Dendritic cell treated with granulocyte-macrophage colony-stimulating factor and Interleukin-4, amounts not matched to agents 40 ng/mL and 50 ng/mL, for 4 days (primary cell): ENCODE data around the gene GALNT5.
"Not testable (repeated sequence)": the region's sequence is repeated elsewhere in the genome, so short reads cannot be mapped to it uniquely, and the experiment has no call there.

Source experiments
- H3K27ac Mint-ChIP-seq: one replicate; pipeline ENCODE4 v1.8.0; 2022; ENCODE audit warnings: mild to moderate bottlenecking, mixed read lengths
- H3K27me3 Mint-ChIP-seq: one replicate; pipeline ENCODE4 v1.8.0; 2022; ENCODE audit warnings: mild to moderate bottlenecking, mixed read lengths
- H3K36me3 Mint-ChIP-seq: one replicate; pipeline ENCODE4 v1.8.0; 2022; ENCODE audit warnings: low read depth, mixed read lengths
- H3K4me1 Mint-ChIP-seq: one replicate; pipeline ENCODE4 v1.8.0; 2022; ENCODE audit warnings: low read depth, mixed read lengths
- H3K4me3 Mint-ChIP-seq: one replicate; pipeline ENCODE4 v1.8.0; 2022; ENCODE audit warnings: mild to moderate bottlenecking, moderate library complexity, mixed read lengths
- H3K9me3 Mint-ChIP-seq: one replicate; pipeline ENCODE4 v1.8.0; 2022; ENCODE audit warnings: mixed read lengths
- intact Hi-C: fragments of 100-400 bp; cut with micrococcal nuclease; formaldehyde crosslinking; loops from one replicate; pipeline ENCODE4 v1.15.0; 2022

The GALNT5 gene

DNA sequence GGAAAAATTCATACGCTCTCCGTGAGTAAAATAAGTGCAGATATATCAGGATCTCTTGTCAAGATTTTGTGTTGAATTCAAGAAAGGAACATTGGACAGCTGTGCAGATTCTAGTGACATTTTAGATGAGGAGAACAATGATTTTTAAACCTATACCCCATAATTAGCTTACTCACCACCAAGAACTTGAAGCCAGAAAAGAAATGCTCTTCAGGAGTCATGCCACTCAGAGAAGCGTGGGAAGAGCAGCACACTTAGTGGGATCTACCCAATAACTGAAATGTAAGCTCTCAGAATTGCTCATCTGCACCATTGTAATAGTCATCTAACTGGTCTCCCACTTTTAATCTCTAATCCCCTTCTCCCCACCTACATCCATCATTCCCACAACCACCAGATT, 77.3 kb downstream of the GALNT5 start:
- Mint-ChIP-seq H3K9me3 (no peaks in the 10 kb centered on the region), H3K27me3 (no peaks in the 10 kb centered on the region), H3K36me3 (no peaks in the 10 kb centered on the region), H3K4me1 (no peaks in the 10 kb centered on the region), H3K27ac (no peak overlapping the region), H3K4me3 (no peak overlapping the region)
- intact Hi-C loops, result no loop called here

DNA sequence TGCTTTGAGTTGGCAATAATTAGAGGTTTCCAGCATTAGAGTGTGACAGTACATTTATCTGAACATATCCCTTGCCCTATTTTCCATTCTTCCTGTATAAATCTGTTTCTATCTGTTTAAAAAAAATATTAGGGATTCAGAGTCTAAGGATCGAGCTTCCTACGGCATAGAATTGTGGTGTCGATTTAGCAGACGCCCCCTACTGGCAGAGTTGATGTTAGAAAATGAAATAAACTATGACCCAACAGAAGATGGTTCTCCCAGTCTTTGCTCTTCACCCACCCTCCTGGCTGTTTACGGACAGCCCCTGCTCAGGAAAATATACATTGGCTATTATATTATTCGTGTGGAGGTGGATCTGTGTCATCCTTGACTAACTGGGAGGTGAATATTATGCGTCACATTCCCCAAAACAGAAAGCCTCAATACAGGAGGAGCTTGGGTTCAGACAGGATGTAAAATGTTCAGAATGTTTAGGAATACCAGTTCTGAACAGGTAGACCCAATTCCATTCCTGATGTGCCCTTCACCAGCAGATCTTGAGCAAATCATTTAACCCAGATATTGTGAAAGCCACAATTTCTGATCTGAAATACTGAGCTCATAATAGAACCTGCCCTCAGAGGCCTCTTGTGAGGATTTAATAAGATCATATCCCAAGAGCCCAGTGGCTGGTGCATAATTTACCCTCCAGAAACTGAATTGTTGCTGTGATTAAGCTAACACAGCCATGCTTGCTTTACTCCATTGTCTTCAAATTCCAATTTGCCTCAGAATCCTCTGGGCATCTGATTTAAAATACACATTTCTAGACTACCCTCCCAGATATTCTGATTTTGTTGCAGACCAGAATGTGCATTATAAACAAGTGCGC, 78.9 kb downstream of the GALNT5 start:
- Mint-ChIP-seq H3K27ac (no peak overlapping the region), H3K4me3 (no peak overlapping the region), H3K36me3 (no peaks in the 10 kb centered on the region), H3K27me3 (no peaks in the 10 kb centered on the region), H3K4me1 (no peaks in the 10 kb centered on the region), H3K9me3 (peaks cover 5% of the 10 kb centered on the region)
- intact Hi-C loops, result no loop called here

DNA sequence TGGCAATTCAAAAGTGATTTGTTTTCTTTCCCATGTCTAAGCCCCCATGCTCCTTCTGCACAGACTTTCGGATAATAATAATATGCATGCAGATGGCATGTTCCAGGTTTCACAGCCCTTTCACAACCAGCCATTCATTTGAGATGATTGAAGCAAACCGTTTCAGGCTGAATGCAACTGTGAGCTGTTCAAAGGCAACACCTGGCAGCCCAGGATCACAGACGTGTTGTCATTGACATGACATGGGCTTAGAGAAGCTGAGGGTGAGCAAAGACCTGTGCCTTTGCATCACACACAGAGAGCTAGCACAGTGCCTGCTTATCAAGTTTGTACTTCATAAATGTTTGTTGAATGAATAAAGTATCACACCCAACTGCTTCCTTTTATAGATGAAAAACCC, 80.5 kb downstream of the GALNT5 start:
- no peak overlapping the region for H3K27ac Mint-ChIP-seq
- no peaks in the 10 kb centered on the region for H3K27me3 Mint-ChIP-seq
- H3K4me3 Mint-ChIP-seq, result no peak overlapping the region
- H3K36me3 Mint-ChIP-seq, result peaks cover 11% of the 10 kb centered on the region
- no peaks in the 10 kb centered on the region for H3K4me1 Mint-ChIP-seq
- peaks cover 22% of the 10 kb centered on the region for H3K9me3 Mint-ChIP-seq
- intact Hi-C loops, result no loop called here

DNA sequence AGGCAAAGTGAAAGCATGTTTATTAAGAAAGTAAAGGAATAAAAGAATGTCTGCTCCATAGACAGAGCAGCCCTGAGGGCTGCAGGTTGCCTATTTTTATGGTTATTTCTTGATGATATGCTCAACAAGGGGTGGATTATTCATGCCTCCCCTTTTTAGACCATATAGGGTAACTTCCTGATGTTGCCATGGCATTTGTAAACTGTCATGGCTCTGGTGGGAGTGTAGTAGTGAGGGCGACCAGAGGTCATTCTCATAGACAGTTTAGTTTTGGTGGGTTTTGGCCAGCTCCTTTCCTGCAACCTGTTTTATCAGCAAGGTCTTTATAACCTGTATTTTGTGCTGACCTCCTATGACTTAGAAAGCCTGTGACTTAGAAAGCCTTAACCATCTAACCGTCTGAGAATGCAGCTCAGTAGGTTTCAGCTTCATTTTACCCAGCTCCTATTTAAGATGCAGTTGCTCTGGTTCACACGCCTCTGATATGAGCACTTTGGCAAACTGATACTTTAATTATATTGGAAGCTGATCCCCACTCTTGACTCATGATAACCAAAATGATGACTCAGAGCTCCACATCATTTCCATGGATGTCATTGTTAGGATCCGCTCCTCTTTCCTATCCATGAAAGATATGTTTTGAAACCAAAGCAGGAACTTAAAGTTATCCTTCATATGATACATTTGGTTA, 82.6 kb downstream of the GALNT5 start:
- Mint-ChIP-seq H3K9me3 (peaks cover 43% of the 10 kb centered on the region), H3K27ac (no peak overlapping the region), H3K27me3 (no peaks in the 10 kb centered on the region), H3K36me3 (peaks cover 27% of the 10 kb centered on the region), H3K4me1 (no peaks in the 10 kb centered on the region), H3K4me3 (no peak overlapping the region)
- intact Hi-C loops, result no loop called here

DNA sequence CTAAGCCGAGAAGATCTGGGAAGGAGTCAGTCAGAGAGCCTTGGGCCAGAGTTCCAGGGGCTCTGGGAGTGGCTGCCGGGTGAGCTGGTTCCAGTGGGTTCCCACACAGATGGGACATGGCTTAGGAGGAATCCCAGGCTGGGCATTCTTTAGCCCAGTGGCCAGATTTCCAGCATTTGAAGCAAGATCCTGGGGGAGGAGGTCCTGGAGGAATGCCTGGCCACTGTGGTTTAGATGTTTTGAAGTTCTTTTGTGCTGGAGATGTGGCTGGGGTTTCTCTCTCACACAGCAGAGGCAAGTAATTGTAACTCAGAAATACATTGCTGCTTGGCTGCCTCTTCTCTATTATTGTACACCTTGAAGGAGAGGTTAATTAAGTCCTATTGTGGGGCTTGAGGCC, 83.9 kb downstream of the GALNT5 start:
- not testable (repeated sequence) for H3K27me3 Mint-ChIP-seq

DNA sequence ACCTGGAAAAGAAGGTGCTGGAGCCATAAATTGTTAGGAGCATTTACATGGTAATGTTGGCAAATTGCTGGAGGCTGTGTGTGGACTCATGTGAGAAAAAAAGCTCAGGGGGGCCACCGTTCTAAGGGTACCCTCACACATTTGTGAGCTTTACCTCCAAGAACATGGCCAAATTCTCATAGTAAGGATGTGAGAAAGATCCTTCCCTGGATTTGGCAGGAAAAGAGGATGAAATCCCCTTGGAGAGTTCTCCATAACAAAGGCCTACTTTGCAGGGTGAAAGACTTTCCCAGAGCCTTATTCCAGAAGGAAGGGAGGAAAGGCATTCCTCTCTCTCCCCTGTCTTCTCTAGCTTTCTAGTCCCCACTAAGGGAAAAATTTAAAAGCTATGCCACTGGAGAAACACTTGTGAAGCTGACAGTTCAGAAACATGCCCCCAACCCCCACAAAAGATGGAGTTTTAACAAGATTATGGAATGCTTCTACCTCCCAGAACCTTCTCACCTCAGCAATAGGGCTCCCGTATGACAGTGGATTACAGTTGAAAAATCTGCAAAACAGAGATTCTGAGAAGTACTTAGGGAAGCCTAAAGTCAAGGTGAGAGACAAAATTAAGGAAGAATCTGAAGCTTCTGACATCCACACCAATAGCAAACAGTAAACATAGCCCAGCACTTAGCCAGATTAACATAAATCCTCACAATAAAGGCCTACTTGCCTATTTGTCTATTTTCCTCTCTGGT, 88.3 kb downstream of the GALNT5 start:
- Mint-ChIP-seq H3K27ac (no peak overlapping the region), H3K36me3 (peaks cover 30% of the 10 kb centered on the region), H3K4me3 (no peak overlapping the region), H3K27me3 (no peaks in the 10 kb centered on the region), H3K4me1 (no peaks in the 10 kb centered on the region), H3K9me3 (peaks cover 48% of the 10 kb centered on the region)
- intact Hi-C loops, result no loop called here

More for the DNA sequence above, 83.9 kb downstream of the GALNT5 start:
- H3K9me3 Mint-ChIP-seq, result peaks cover 48% of the 10 kb centered on the region
- H3K36me3 Mint-ChIP-seq, result peaks cover 30% of the 10 kb centered on the region
- H3K27ac Mint-ChIP-seq, H3K4me1 Mint-ChIP-seq, H3K4me3 Mint-ChIP-seq, intact Hi-C loops: not testable (repeated sequence)

DNA sequence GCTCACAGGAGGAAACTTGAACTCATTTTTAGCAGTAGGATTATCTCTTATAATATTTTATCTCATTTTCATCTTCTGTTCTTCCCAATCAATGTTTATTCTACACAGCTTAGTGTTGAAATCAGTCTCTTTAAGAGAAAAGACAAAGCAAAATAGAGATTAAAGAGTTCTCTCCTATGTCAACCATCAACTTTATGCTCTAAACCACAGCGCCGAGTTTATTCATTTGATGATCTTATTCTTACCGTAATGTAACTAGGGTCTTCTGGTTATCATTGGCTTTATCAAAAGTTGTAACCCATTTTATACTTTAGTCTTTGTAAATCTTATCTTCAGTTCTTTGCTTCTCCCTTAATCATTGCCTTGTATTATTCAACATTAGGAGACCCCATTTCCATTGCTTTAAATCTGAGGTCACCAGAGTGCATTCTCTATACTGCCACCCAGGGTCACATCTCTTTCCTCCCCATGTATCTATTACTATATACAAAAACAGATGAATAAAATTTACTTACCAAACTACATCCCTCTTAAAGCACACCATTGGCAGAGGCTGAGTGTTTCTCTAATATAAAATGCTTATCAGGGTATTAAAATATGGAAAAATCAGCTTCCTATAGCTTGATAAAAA, 90.9 kb downstream of the GALNT5 start:
- no peak overlapping the region for H3K27ac Mint-ChIP-seq
- H3K36me3 Mint-ChIP-seq, result peaks cover 19% of the 10 kb centered on the region
- intact Hi-C loops, result no loop called here
- no peak overlapping the region for H3K4me3 Mint-ChIP-seq
- H3K27me3 Mint-ChIP-seq, result no peaks in the 10 kb centered on the region
- H3K9me3 Mint-ChIP-seq, result peaks cover 22% of the 10 kb centered on the region
- H3K4me1 Mint-ChIP-seq, result no peaks in the 10 kb centered on the region

DNA sequence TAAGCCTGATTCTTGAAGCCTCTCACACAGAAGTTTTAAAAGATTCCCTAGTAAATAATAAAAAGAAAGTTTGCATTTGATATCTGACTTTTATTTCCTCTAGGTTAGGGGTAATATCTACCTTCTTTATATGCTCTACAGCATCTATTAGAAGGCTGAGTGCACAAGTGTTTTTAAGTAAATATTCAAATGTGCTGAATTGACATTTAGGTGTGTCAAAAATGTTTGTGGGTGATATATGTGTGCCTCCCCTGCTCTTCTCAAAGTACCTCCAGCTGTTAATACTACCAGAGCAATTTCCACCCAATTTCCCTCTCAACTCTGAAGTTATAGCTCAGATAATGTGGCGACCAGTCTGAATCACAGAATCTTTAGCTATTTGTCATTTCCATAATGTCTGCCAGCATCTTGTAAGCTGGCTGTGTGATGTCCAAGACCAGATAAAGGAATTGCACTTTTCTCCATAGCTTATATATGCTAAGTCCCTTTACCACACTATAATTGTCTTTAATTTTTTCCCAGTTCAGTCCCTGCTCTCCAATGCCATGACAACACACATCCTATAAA, 92.5 kb downstream of the GALNT5 start:
- H3K27me3 Mint-ChIP-seq, result no peaks in the 10 kb centered on the region
- peaks cover 4% of the 10 kb centered on the region for H3K36me3 Mint-ChIP-seq
- no peaks in the 10 kb centered on the region for H3K4me1 Mint-ChIP-seq
- intact Hi-C loops, result loop anchor here (10.0 kb wide), 1 partner anchor 55 kb away; no protein-coding TSS in a partner anchor
- H3K4me3 Mint-ChIP-seq, result no peak overlapping the region
- no peak overlapping the region for H3K27ac Mint-ChIP-seq
- peaks cover 6% of the 10 kb centered on the region for H3K9me3 Mint-ChIP-seq

DNA sequence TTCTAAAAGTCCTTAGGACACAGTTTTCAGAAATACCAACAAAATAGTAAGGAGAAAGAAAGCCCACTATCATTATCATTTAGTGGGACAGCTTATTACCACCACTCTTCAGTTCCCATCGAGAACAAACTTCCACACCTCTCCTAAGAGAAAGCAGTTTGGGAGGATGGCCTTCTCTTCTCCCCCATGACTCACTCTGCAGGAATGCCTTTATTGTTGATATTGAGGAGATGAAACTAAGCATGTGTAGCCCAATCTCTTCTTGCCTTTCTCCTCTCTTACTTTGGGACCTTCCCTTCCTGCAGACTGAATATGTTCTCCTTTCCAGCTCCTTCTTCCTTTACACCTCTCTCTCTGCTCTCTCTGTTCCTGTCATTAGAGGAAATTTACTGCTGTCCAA, 98.1 kb downstream of the GALNT5 start:
- intact Hi-C loops, result loop anchor here (10.0 kb wide), 1 partner anchor 49 kb away; no protein-coding TSS in a partner anchor
- H3K27me3 Mint-ChIP-seq, result no peaks in the 10 kb centered on the region
- H3K36me3 Mint-ChIP-seq, result no peaks in the 10 kb centered on the region
- no peak overlapping the region for H3K4me3 Mint-ChIP-seq
- no peak overlapping the region for H3K27ac Mint-ChIP-seq
- no peaks in the 10 kb centered on the region for H3K4me1 Mint-ChIP-seq
- peaks cover 1% of the 10 kb centered on the region for H3K9me3 Mint-ChIP-seq

DNA sequence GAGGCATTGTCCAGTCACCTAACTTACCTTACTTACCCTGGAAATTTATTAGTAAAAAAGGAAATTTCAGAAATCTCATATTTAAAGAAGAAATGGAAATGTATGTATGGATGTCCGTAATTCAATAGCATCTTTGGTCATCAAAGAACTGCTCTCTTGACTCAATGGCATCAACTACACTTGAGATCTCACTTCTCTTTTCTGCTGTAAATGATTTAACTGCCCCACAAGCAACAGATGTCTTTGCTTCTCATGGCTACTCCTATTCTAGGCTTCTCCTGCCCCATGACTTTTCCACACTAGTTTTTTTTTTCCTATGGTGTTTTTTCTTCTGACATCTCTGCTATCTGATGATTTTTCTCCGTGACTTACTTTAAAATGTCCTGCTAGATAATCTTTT, 102.1 kb downstream of the GALNT5 start:
- H3K4me3 Mint-ChIP-seq, result no peak overlapping the region
- H3K27ac Mint-ChIP-seq, result no peak overlapping the region
- peaks cover 15% of the 10 kb centered on the region for H3K36me3 Mint-ChIP-seq
- H3K27me3 Mint-ChIP-seq, result no peaks in the 10 kb centered on the region
- peaks cover 8% of the 10 kb centered on the region for H3K4me1 Mint-ChIP-seq
- H3K9me3 Mint-ChIP-seq, result peaks cover 27% of the 10 kb centered on the region
- intact Hi-C loops, result loop anchor here (10.0 kb wide), 1 partner anchor 45 kb away; no protein-coding TSS in a partner anchor

DNA sequence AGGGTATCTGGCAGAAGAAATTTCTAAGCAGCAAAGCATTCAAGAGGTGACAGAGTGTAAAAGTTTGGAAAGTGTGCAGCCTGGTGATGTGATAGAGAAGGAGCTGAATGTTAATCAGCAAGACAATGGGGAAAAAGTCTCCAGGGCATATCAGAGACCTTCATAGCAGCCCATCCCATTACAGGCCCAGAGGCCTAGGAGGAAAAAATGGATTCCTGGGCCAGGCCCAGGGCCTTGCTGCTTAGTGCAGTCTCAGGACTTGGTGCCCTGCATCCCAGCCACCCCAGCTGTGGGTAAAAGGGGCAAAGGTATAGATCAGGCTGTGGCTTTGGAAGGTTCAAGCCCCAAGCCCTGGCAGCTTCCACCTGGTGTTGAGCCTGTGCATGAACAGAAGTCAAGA, 104.0 kb downstream of the GALNT5 start:
- peaks cover 27% of the 10 kb centered on the region for H3K9me3 Mint-ChIP-seq
- H3K27me3 Mint-ChIP-seq, result no peaks in the 10 kb centered on the region
- intact Hi-C loops, result no loop called here
- H3K36me3 Mint-ChIP-seq, result peaks cover 15% of the 10 kb centered on the region
- H3K4me3 Mint-ChIP-seq, result no peak overlapping the region
- H3K4me1 Mint-ChIP-seq, result peaks cover 8% of the 10 kb centered on the region
- no peak overlapping the region for H3K27ac Mint-ChIP-seq

DNA sequence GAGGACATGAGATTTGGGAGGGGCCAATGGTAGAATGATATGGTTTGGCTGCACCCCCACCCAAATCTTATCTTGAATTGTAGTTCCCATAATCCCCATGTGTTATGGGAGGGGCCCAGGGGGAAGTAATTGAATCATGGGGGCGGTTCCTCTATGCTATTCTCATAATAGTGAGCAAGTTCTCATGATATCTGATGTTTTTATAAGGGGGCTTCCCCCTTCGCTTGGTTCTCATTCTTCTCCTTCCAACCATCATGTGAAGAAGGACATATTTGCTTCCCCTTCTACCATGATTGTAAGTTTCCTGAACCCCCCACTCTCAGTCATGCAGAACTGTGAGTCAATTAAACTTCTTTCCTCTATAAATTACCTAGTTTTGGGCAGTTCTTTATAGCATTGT, 105.1 kb downstream of the GALNT5 start:
- Mint-ChIP-seq H3K9me3 (peaks cover 27% of the 10 kb centered on the region), H3K27ac (no peak overlapping the region), H3K36me3 (peaks cover 15% of the 10 kb centered on the region), H3K27me3 (no peaks in the 10 kb centered on the region), H3K4me3 (no peak overlapping the region), H3K4me1 (peaks cover 8% of the 10 kb centered on the region)
- intact Hi-C loops, result no loop called here

DNA sequence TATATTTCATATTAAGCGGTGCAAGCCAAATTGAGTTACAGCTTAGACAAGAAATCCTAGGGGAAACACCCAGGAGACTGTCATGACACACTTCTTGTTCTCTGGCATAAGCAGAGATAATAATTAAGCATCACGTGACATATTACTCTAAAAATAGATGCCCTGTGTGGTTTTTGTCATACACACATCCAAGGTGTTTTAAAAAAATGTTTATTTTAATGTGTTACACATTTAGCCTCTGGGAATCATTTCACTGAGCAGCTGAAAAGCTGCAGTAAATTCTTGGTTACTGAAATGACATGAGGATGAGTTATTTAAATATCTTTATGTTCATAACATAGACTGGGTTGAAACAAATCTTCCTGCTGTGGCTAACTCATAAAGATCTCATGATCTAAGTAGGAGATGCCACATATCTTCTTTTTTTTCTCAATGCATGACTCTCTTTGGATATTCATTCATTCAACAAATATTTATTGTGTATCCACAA, 106.2 kb downstream of the GALNT5 start:
- no peaks in the 10 kb centered on the region for H3K27me3 Mint-ChIP-seq
- no peak overlapping the region for H3K4me3 Mint-ChIP-seq
- peaks cover 15% of the 10 kb centered on the region for H3K36me3 Mint-ChIP-seq
- intact Hi-C loops, result no loop called here
- no peak overlapping the region for H3K27ac Mint-ChIP-seq
- peaks cover 27% of the 10 kb centered on the region for H3K9me3 Mint-ChIP-seq
- peaks cover 8% of the 10 kb centered on the region for H3K4me1 Mint-ChIP-seq
